ENCODE measurements around the gene HMMR.
"Not testable (repeated sequence)": the region's sequence is repeated elsewhere in the genome, so short reads cannot be mapped to it uniquely, and the experiment has no call there.

HMMR gene

DNA sequence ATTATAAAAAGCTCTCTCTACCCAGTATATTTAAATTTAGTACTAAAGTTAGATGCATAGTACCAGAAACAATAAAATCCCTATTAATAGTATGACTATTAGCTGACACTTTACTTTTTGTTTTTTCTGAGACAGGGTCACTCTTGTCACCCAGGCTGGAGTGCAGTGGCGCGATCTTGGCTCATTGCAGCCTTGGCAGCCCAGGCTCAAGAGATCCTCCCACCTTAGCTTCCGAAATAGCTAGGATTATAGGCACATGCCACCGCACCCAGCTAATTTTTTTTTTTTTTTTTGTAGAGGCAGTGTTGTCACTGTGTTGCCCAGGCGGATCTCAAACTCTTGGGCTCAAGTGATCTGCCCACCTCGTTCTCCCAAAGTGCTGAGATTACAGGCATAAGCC lies 15.1 kb upstream of the HMMR start:
- H3K4me3 ChIP-seq (ENCODE audit: low read depth, low read length): no peak overlapping the region
- ChIA-PET POLR2A (no interaction called here), CTCF (interaction anchor here (0.8 kb wide), 1 partner anchor 11 kb away, joined by 3 read pairs; no protein-coding TSS in a partner anchor)
- no peak for DNase-seq (ENCODE audit: low read depth, low spot score)
- TF ChIP-seq, protein P1, sequence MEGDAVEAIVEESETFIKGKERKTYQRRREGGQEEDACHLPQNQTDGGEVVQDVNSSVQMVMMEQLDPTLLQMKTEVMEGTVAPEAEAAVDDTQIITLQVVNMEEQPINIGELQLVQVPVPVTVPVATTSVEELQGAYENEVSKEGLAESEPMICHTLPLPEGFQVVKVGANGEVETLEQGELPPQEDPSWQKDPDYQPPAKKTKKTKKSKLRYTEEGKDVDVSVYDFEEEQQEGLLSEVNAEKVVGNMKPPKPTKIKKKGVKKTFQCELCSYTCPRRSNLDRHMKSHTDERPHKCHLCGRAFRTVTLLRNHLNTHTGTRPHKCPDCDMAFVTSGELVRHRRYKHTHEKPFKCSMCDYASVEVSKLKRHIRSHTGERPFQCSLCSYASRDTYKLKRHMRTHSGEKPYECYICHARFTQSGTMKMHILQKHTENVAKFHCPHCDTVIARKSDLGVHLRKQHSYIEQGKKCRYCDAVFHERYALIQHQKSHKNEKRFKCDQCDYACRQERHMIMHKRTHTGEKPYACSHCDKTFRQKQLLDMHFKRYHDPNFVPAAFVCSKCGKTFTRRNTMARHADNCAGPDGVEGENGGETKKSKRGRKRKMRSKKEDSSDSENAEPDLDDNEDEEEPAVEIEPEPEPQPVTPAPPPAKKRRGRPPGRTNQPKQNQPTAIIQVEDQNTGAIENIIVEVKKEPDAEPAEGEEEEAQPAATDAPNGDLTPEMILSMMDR (IDR thresholded peaks at IDR 0.05; ENCODE audit: insufficient read depth, low read length, missing control alignments): no peak

DNA sequence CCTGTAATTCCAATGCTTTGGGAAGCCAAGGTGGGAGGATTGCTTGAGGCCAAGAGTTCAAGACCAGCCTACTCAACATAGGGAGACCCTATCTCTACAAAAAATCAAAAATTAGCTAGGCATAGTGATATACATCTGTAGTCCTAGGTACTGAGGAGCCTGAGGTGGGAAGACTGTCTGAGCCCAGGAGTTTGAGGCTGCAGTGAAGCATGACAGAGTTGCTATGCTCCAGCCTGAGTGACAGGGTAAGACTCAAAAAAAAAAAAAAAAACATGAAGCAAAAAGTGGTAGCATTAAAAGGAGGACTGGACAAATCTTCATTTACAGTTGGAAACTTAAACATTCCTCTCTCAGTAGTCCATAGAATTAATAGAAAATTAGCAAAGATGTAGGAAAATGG lies 13.2 kb upstream of the HMMR start:
- ChIA-PET POLR2A (no interaction called here), CTCF (interaction anchor here (0.6 kb wide), 1 partner anchor 12 kb away, joined by 3 read pairs; no protein-coding TSS in a partner anchor)
- TF ChIP-seq, protein P1 (IDR thresholded peaks at IDR 0.05; ENCODE audit: insufficient read depth, low read length, missing control alignments): no peak

DNA sequence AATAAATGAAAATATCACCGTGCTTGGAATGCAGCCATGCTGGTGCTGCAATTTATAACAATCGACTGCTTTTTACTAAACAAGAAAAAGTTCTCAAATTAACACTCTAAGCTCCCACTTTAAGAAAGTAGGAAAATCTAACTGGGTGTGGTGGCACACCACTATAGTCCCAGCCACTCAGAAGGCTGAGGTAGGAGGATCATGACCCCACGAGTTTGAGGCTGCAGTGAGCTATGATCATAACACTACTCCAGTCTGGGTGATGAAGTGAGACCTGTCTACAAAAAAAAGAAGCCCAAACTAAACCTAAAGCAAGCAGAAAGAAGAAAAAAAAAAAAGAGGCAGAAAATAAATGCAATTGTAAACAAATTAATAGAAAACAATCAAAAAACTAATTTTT lies 12.6 kb upstream of the HMMR start:
- H3K4me3 ChIP-seq (ENCODE audit: low read depth, low read length): no peak overlapping the region
- ChIA-PET POLR2A (interaction anchor here (1.4 kb wide), 1 partner anchor 12 kb away, joined by 3 read pairs; the partner anchor contains the start of genes HMMR and NUDCD2), CTCF (interaction anchor here (0.6 kb wide), 1 partner anchor 12 kb away, joined by 3 read pairs; no protein-coding TSS in a partner anchor)
- no peak for DNase-seq (ENCODE audit: low read depth, low spot score)
- TF ChIP-seq, protein P1 (IDR thresholded peaks at IDR 0.05; ENCODE audit: insufficient read depth, low read length, missing control alignments): no peak

More for the DNA sequence above, 13.2 kb upstream of the HMMR start:
- no peak for DNase-seq (ENCODE audit: low read depth, low spot score)
- no peak overlapping the region for H3K4me3 ChIP-seq (ENCODE audit: low read depth, low read length)

GRCh38 chr5:163448491-163448890 lies 11.9 kb upstream of the HMMR start:
- DNase-seq (ENCODE audit: low read depth, low spot score): no peak
- ChIA-PET POLR2A (interaction anchor here (0.6 to 1.4 kb wide), 3 partner anchors 9 to 12 kb away, joined by 3 read pairs; partner anchors contain the start of genes HMMR and NUDCD2), CTCF (no interaction called here)
- no peak overlapping the region for H3K4me3 ChIP-seq (ENCODE audit: low read depth, low read length)
- TF ChIP-seq, protein P1 (IDR thresholded peaks at IDR 0.05; ENCODE audit: insufficient read depth, low read length, missing control alignments): no peak

DNA sequence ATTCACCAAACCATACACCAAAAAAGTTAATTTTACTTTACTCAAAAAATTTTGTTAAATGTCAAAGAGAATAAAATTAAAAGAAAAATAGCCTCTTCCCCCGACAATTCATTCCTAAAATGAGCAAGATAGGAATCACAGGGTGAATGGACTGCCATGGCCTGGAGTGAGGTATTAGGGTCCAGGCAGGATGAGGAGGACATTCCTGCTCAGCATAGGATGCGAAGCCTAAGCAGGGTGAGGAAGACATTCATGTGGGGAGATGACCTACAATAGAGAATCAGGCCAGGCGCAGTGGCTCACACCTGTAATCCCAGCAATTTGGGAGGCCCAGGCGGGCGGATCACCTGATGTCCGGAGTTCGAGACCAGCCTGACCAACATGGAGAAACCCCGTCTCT lies 8.9 kb upstream of the HMMR start:
- TF ChIP-seq, protein P1 (IDR thresholded peaks at IDR 0.05; ENCODE audit: insufficient read depth, low read length, missing control alignments): no peak
- no peak overlapping the region for H3K4me3 ChIP-seq (ENCODE audit: low read depth, low read length)
- no peak for DNase-seq (ENCODE audit: low read depth, low spot score)
- ChIA-PET CTCF (no interaction called here), POLR2A (no interaction called here)

GRCh38 chr5:163453705-163454104 lies 6.7 kb upstream of the HMMR start:
- no peak overlapping the region for H3K4me3 ChIP-seq (ENCODE audit: low read depth, low read length)
- no peak for DNase-seq (ENCODE audit: low read depth, low spot score)
- TF ChIP-seq, protein P1 (IDR thresholded peaks at IDR 0.05; ENCODE audit: insufficient read depth, low read length, missing control alignments): no peak
- ChIA-PET POLR2A (no interaction called here), CTCF (no interaction called here)

- DNase-seq (ENCODE audit: low read depth, low spot score); H3K4me3 ChIP-seq (ENCODE audit: low read depth, low read length); CTCF ChIA-PET: not testable (repeated sequence)
- POLR2A ChIA-PET: interaction anchor here (0.7 kb wide), 1 partner anchor 388 kb away, joined by 6 read pairs; no protein-coding TSS in a partner anchor
These were observed 5.0 kb upstream of the HMMR start for GRCh38 chr5:163455406-163455805.
